HEK293 (cell line): Measurements from ENCODE around the gene SRC.

Experiments used
- CTCF ChIA-PET: fragments of 350-600 bp; formaldehyde crosslinking; extraction: SDS; loops from one replicate; lab custom pipeline; 2021; ENCODE audit warnings: antibody characterized with exemption; lab: Yijun Ruan, JAX
- POLR2A ChIA-PET: fragments of 300-600 bp; formaldehyde crosslinking; extraction: SDS; loops from one replicate; lab custom pipeline; 2020; ENCODE audit warnings: antibody characterized with exemption, inconsistent platforms; lab: Yijun Ruan, JAX
- H3K27ac ChIP-seq: fragments of 200-500 bp; sonication (Bioruptor generic); 2 replicates; pipeline ENCODE4 v1.5.1; 2014; ENCODE audit warnings: low read depth, low read length, control low read depth, inconsistent platforms; ENCODE audit errors: extremely low read depth
- H3K36me3 ChIP-seq, 2 experiments: fragments of 200-500 bp in 1 of 2; sonication (Bioruptor generic) in 1 of 2; 1 replicate in 1 of 2; 2 replicates in 1 of 2; pipeline ENCODE4 v1.5.1; 2014 to 2017; ENCODE audit warnings: inconsistent platforms in 2 of 2, low read length in 2 of 2; ENCODE audit not compliant: control insufficient read depth in 2 of 2, insufficient read depth in 1 of 2
- H3K4me1 ChIP-seq: fragments of 200-500 bp; sonication (Bioruptor generic); 2 replicates; pipeline ENCODE4 v1.5.1; 2014; ENCODE audit warnings: mild to moderate bottlenecking, low read length, inconsistent platforms; ENCODE audit not compliant: control insufficient read depth, insufficient read depth
- H3K4me3 ChIP-seq: 2 replicates; pipeline ENCODE4 v1.5.1; 2011; ENCODE audit warnings: low read depth, mild to moderate bottlenecking, control low read depth, low read length, moderate library complexity
- H3K9me3 ChIP-seq: fragments of 200-500 bp; sonication (Bioruptor generic); 2 replicates; pipeline ENCODE4 v1.5.1; 2014; ENCODE audit warnings: low read depth, low read length, inconsistent platforms; ENCODE audit not compliant: control insufficient read depth, insufficient read depth
- BCL6B ChIP-seq: fragments of 450-650 bp; formaldehyde crosslinking; IDR thresholded peaks from 2 replicates; pipeline ENCODE4 v1.5.1; 2017; ENCODE audit warnings: missing biosample characterization, missing genetic modification characterization
- EGR2 ChIP-seq: fragments of 450-650 bp; formaldehyde crosslinking; IDR thresholded peaks from 2 replicates; pipeline ENCODE4 v1.5.1; 2016; ENCODE audit warnings: low read depth, missing biosample characterization, missing genetic modification characterization
- KLF1 ChIP-seq: fragments of 450-650 bp; formaldehyde crosslinking; IDR thresholded peaks from 2 replicates; pipeline ENCODE4 v1.5.1; 2016; ENCODE audit warnings: missing biosample characterization, missing genetic modification characterization
- TSHZ1 ChIP-seq: fragments of 450-650 bp; formaldehyde crosslinking; IDR thresholded peaks from 2 replicates; pipeline ENCODE4 v1.5.1; 2016; ENCODE audit warnings: missing biosample characterization, missing genetic modification characterization, borderline replicate concordance
- ZNF16 ChIP-seq: fragments of 450-650 bp; formaldehyde crosslinking; IDR thresholded peaks from 2 replicates; pipeline ENCODE4 v1.5.1; 2016; ENCODE audit warnings: low read depth, missing biosample characterization, missing genetic modification characterization
- ZNF274 ChIP-seq, 2 experiments: fragments of 200-500 bp in 1 of 2; fragments of 450-650 bp in 1 of 2; sonication (Bioruptor generic) in 1 of 2; formaldehyde crosslinking in 1 of 2; IDR thresholded peaks; 2 replicates each; pipeline versions ENCODE4 v1.5.1 to v1.6.1; 2014 to 2016; ENCODE audit warnings: borderline replicate concordance in 1 of 2, inconsistent platforms in 1 of 2, low read length in 1 of 2, missing biosample characterization in 1 of 2, missing genetic modification characterization in 1 of 2
- ZNF280C ChIP-seq: fragments of 450-650 bp; formaldehyde crosslinking; IDR thresholded peaks from 2 replicates; pipeline ENCODE4 v1.5.1; 2016; ENCODE audit warnings: missing biosample characterization, missing genetic modification characterization
- ZNF280D ChIP-seq: fragments of 450-650 bp; formaldehyde crosslinking; IDR thresholded peaks from 2 replicates; pipeline ENCODE4 v1.5.1; 2016; ENCODE audit warnings: missing biosample characterization, missing genetic modification characterization
- ZNF394 ChIP-seq: fragments of 450-650 bp; formaldehyde crosslinking; IDR thresholded peaks from 2 replicates; pipeline ENCODE4 v1.5.1; 2016; ENCODE audit warnings: missing biosample characterization, missing genetic modification characterization, mild to moderate bottlenecking, moderate library complexity, borderline replicate concordance
- ZNF600 ChIP-seq: fragments of 450-650 bp; formaldehyde crosslinking; IDR thresholded peaks from 2 replicates; pipeline ENCODE4 v1.5.1; 2016; ENCODE audit warnings: missing biosample characterization, missing genetic modification characterization
- ZNF670 ChIP-seq: fragments of 450-650 bp; formaldehyde crosslinking; IDR thresholded peaks from 2 replicates; pipeline ENCODE4 v1.5.1; 2016; ENCODE audit warnings: missing biosample characterization, missing genetic modification characterization, low read depth
- ZSCAN5A ChIP-seq: fragments of 450-650 bp; formaldehyde crosslinking; IDR thresholded peaks from 2 replicates; pipeline ENCODE4 v1.5.1; 2016; ENCODE audit warnings: missing biosample characterization, missing genetic modification characterization

Gene SRC

GRCh38 chr20:37386505-37387251 is 40.7 kb downstream of the SRC start:
- no peaks in the 10 kb centered on the region for H3K4me1 ChIP-seq
- CTCF ChIA-PET: no interaction called here
- POLR2A ChIA-PET: no interaction called here
- peaks cover 0 to 63% of the 10 kb centered on the region in 2 experiments; a peak in 1 of 3 replicates for H3K36me3 ChIP-seq
- no peaks in the 10 kb centered on the region for H3K9me3 ChIP-seq
- no peak overlapping the region for H3K27ac ChIP-seq
- H3K4me3 ChIP-seq: no peak overlapping the region
- 0 out of 2 replicates have a peak, but pooled peaks have one; percentile 17 for TF ChIP-seq EGR2 (tag by site-specific recombination)
- TF ChIP-seq ZNF670 (tag by site-specific recombination): no peak
- peak; percentile 65 for TF ChIP-seq ZNF394 (tag by site-specific recombination)

- Histone ChIP-seq H3K36me3 (peaks cover 0 to 63% of the 10 kb centered on the region in 2 experiments; a peak in 1 of 3 replicates), H3K4me1 (no peaks in the 10 kb centered on the region)
- no peak for TF ChIP-seq ZNF600 (tag by site-specific recombination)
- no peak for TF ChIP-seq ZNF16 (tag by site-specific recombination)
- no peak for TF ChIP-seq ZNF280D
- TF ChIP-seq TSHZ1: no peak
- no peak for TF ChIP-seq ZSCAN5A
- TF ChIP-seq KLF1 (tag by site-specific recombination): no peak
- no peak for TF ChIP-seq BCL6B (tag by site-specific recombination)
- TF ChIP-seq ZNF274 (IDR thresholded peaks at IDR 0.05; ENCODE audit: low read length): no peak
- TF ChIP-seq ZNF274 (tag by site-specific recombination; IDR thresholded peaks at IDR 0.05; ENCODE audit: borderline replicate concordance): no peak
- TF ChIP-seq ZNF280C (tag by site-specific recombination): no peak
These were observed 41.8 kb downstream of the SRC start for GRCh38 chr20:37387519-37388269.

More at GRCh38 chr20:37387519-37388269, 41.8 kb downstream of the SRC start:
- ChIA-PET POLR2A (no interaction called here), CTCF (interaction anchor here (0.6 to 1.7 kb wide), 2 partner anchors 119 to 123 kb away, joined by 3 read pairs; no protein-coding TSS in a partner anchor)
- Histone ChIP-seq H3K9me3 (no peaks in the 10 kb centered on the region), H3K27ac (no peak overlapping the region), H3K4me3 (no peak overlapping the region)
